GM13976 (cell line): ENCODE results near the gene MYO9B.

ENCODE experiments used
- DNase-seq: peaks from one replicate; pipeline ENCODE4 v3.0.0; 2012; ENCODE audit warnings: low spot score
- CTCF ChIP-seq: IDR thresholded peaks from 2 replicates; pipeline ENCODE4 v1.5.1; 2012; ENCODE audit warnings: borderline replicate concordance, mild to moderate bottlenecking; ENCODE audit not compliant: insufficient read depth; ENCODE audit errors: extremely low read depth, missing control alignments, control extremely low read depth
- in situ Hi-C: fragments of 300-500 bp; cut with MboI; formaldehyde crosslinking; loops from one replicate; pipeline ENCODE4 v1.12.0; 2022; ENCODE audit warnings: low sequenced_read_pairs, mixed read lengths, inconsistent platforms; ENCODE audit not compliant: unreplicated experiment

The MYO9B gene

GRCh38 chr19:17095141-17095919 lies 19.8 kb downstream of the MYO9B start:
- TF ChIP-seq CTCF, result no peak
- DNase-seq, result no peak
- in situ Hi-C loops, result no loop called here

- DNase-seq, result no peak
- in situ Hi-C loops, result no loop called here
- no peak for TF ChIP-seq CTCF
Observed at GRCh38 chr19:17097593-17098126, 22.1 kb downstream of the MYO9B start.

GRCh38 chr19:17098326-17098725 lies 22.7 kb downstream of the MYO9B start:
- no peak for TF ChIP-seq CTCF
- DNase-seq, result no peak
- in situ Hi-C loops, result no loop called here

- in situ Hi-C loops, result no loop called here
- DNase-seq, result no peak
- no peak for TF ChIP-seq CTCF
Observed at GRCh38 chr19:17101686-17102628, 26.4 kb downstream of the MYO9B start.

- no peak for DNase-seq
- TF ChIP-seq CTCF, result peak; percentile 44
- in situ Hi-C loops, result no loop called here
Observed at GRCh38 chr19:17103177-17103576, 27.6 kb downstream of the MYO9B start.

- no peak for TF ChIP-seq CTCF
Observed at GRCh38 chr19:17104679-17105078, 29.1 kb downstream of the MYO9B start.

More at GRCh38 chr19:17104679-17105078, 29.1 kb downstream of the MYO9B start:
- DNase-seq, result peak; percentile 59
- in situ Hi-C loops, result no loop called here
